Lower lobe of right lung (tissue), 2 donors: ENCODE measurements around the gene LIMCH1. TPM values are rescaled to one million over a fixed set of nuclear protein-coding genes. Genes with fewer than 3 reads are reported as not detected.
A peak's percentile ranks its signal among the peaks of the same experiment; 100 is the strongest.

ENCODE experiments used
- ATAC-seq, 2 donors: fragments of 200-7000 bp; cut with Tn5 transposase; one replicate each; pipeline ENCODE4 v1.9.1; 2020 to 2022; ENCODE audit warnings: mild to moderate bottlenecking in 2 of 2, moderate library complexity in 2 of 2
- DNase-seq: peaks from one replicate; pipeline ENCODE4 v3.0.0-alpha.2; 2020
- H3K27ac ChIP-seq: fragments of 200-600 bp; one replicate; pipeline ENCODE4 v1.8.0; 2022
- H3K27me3 ChIP-seq: fragments of 200-600 bp; one replicate; pipeline ENCODE4 v1.8.0; 2022; ENCODE audit warnings: low read depth
- H3K36me3 ChIP-seq: fragments of 200-600 bp; one replicate; pipeline ENCODE4 v1.8.0; 2022; ENCODE audit warnings: mild to moderate bottlenecking
- H3K4me1 ChIP-seq: fragments of 200-600 bp; one replicate; pipeline ENCODE4 v1.8.0; 2022
- H3K4me3 ChIP-seq: fragments of 200-600 bp; one replicate; pipeline ENCODE4 v1.8.0; 2022; ENCODE audit warnings: mild to moderate bottlenecking
- H3K9me3 ChIP-seq: fragments of 200-600 bp; one replicate; pipeline ENCODE4 v1.8.0; 2022
- intact Hi-C: fragments of 100-400 bp; cut with DNase I; formaldehyde crosslinking; loops from one replicate; pipeline ENCODE4 v1.11.0; 2022
- total RNA-seq: library from RNA; stranded (reverse); fragmentation: NEBNext Ultra II Directional; extraction: Animal tissue kit (Norgen Biotek cat#: 25700); gene quantifications from one replicate; pipeline ENCODE4 v1.2.1, GENCODE V29; 2021
- TF ChIP-seq, protein P1 (sequence below): fragments of 200-600 bp; IDR thresholded peaks from one replicate; pipeline ENCODE4 v1.8.0; 2022; ENCODE audit warnings: antibody characterized with exemption, mild to moderate bottlenecking
- donor health status: DM: no; HTN: yes; CAD: no; lungs with severe emphysema.

Gene LIMCH1
- total RNA-seq, 1 donor from 2014 or later: 267 TPM

DNA sequence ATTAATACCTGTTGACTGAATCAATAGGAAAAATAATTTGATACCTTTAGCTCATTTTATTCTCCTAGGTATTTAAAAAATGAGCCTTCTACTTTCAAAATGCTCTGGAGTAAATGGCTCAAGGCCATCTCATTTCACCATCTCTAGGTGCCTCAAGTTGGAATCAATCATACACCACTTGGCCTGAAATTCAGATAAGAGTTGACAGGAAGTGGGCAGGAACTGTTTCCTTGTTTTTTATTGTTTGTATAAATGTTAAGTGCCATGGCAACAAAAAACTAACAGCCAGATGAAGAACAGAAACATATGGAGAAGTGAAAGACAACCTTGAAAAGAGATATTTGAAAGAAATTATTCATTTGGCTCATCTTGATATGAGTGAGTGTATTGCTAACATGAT lies 12.4 kb downstream of the LIMCH1 start:
- TF ChIP-seq, protein P1, sequence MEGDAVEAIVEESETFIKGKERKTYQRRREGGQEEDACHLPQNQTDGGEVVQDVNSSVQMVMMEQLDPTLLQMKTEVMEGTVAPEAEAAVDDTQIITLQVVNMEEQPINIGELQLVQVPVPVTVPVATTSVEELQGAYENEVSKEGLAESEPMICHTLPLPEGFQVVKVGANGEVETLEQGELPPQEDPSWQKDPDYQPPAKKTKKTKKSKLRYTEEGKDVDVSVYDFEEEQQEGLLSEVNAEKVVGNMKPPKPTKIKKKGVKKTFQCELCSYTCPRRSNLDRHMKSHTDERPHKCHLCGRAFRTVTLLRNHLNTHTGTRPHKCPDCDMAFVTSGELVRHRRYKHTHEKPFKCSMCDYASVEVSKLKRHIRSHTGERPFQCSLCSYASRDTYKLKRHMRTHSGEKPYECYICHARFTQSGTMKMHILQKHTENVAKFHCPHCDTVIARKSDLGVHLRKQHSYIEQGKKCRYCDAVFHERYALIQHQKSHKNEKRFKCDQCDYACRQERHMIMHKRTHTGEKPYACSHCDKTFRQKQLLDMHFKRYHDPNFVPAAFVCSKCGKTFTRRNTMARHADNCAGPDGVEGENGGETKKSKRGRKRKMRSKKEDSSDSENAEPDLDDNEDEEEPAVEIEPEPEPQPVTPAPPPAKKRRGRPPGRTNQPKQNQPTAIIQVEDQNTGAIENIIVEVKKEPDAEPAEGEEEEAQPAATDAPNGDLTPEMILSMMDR: no peak
- Histone ChIP-seq H3K27me3 (no peaks in the 10 kb centered on the region), H3K9me3 (no peaks in the 10 kb centered on the region), H3K4me1 (peaks cover 35% of the 10 kb centered on the region), H3K4me3 (no peak overlapping the region), H3K36me3 (no peaks in the 10 kb centered on the region), H3K27ac (no peak overlapping the region)
- ATAC-seq (peak; percentile 73 to 84), DNase-seq (no peak)
- intact Hi-C loops: no loop called here

DNA sequence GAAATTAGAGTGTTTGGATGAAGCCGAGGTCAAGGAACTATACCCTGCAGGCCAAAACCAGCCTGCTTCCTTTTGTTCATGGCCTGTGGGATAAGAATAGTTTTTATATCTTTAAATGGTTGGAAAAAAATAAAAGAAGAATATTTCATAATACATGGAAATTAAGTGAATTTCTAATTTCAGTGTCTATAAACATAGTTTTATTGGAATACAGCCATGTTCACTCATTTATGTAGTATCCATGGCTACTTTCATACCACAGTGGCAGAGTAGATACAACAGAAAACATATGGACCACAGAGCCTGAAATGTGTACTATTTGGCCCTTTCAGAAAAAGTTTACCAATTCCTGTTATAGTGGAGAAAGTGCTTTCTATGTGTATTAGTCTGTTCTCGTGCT lies 13.6 kb downstream of the LIMCH1 start:
- Histone ChIP-seq H3K4me1 (peaks cover 40% of the 10 kb centered on the region), H3K9me3 (no peaks in the 10 kb centered on the region), H3K27me3 (no peaks in the 10 kb centered on the region), H3K27ac (peak overlapping the region; percentile 43), H3K36me3 (no peaks in the 10 kb centered on the region), H3K4me3 (no peak overlapping the region)
- ATAC-seq (no peak), DNase-seq (no peak)
- TF ChIP-seq, protein P1: no peak
- intact Hi-C loops: no loop called here

DNA sequence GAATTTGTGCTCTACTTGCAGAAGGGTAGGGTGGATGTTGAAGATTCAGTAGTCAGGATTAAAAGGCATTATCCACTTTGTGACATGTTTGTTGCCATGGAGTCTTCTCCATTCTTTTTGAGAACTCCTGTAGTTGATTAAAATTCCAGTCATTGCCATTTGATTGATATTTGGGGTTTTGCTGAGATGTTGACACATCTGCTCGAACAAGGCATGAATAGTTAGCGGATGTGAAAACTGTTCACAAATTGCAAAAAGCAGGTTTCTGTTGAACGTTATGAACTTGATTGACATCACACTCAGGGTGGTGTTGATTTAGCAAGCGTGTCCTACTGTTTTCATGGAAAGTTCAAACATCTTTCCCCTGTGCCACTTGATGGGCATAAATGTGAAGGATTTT lies 16.9 kb downstream of the LIMCH1 start:
- no peaks in the 10 kb centered on the region for H3K9me3 ChIP-seq
- no peak overlapping the region for H3K4me3 ChIP-seq
- H3K27ac ChIP-seq: no peak overlapping the region
- intact Hi-C loops: no loop called here
- TF ChIP-seq, protein P1: no peak
- no peak for DNase-seq
- peaks cover 28% of the 10 kb centered on the region for H3K4me1 ChIP-seq
- H3K27me3 ChIP-seq: no peaks in the 10 kb centered on the region
- no peak for ATAC-seq
- no peaks in the 10 kb centered on the region for H3K36me3 ChIP-seq

DNA sequence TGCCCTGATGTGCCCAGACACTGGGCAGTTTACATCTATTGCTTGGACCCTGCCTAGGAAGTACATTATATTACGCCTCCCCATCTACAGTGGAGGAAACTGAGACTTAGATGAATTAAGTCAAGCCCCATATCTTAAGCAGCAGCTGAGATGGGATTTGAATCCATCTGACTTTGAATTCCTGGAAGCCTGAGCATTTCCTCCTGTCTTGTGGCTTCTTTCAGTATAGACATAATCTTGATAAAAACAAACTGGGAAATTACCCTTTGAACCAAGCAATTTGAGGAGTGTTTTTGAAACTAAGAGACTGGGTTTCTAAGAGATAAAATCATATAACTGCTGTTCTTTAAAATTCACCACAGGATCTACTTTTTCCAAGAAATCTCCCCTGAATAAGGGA lies 18.6 kb downstream of the LIMCH1 start:
- no peaks in the 10 kb centered on the region for H3K36me3 ChIP-seq
- TF ChIP-seq, protein P1: no peak
- H3K9me3 ChIP-seq: no peaks in the 10 kb centered on the region
- H3K4me3 ChIP-seq: no peak overlapping the region
- peaks cover 18% of the 10 kb centered on the region for H3K4me1 ChIP-seq
- intact Hi-C loops: no loop called here
- ATAC-seq (no peak), DNase-seq (no peak)
- H3K27ac ChIP-seq: no peak overlapping the region
- no peaks in the 10 kb centered on the region for H3K27me3 ChIP-seq

DNA sequence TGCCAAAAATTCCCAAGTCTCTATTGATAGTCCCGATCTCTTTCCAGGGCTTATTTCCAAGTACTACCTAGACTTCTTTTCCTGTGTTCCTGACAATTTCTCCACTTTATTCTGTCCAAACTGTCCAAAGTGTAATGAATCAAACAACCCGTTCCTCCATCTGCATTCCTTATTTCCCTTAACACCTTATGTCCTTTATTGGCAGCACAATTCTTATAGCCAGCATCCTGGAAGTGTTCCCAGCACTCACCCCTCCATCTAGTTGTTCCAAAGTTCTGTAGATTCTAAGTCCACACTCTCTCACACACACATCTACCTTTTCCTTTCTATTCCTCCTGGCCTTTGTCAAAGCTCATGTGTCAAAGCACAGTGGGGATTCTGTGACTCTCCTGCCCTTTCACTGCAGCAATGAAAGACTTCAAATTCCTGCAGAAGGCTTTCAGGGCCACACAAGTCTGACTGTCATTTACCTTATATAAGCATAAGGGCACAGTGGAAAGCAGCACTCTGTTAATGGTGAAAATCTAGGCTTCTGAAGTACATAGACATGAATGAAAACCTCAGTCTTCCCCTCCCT lies 22.1 kb downstream of the LIMCH1 start:
- intact Hi-C loops: no loop called here
- TF ChIP-seq, protein P1: no peak
- no peaks in the 10 kb centered on the region for H3K36me3 ChIP-seq
- DNase-seq (no peak), ATAC-seq (no peak)
- H3K27me3 ChIP-seq: no peaks in the 10 kb centered on the region
- no peaks in the 10 kb centered on the region for H3K9me3 ChIP-seq
- H3K27ac ChIP-seq: no peak overlapping the region
- no peak overlapping the region for H3K4me3 ChIP-seq
- peaks cover 13% of the 10 kb centered on the region for H3K4me1 ChIP-seq
